Bronchial epithelial cell (primary cell): ENCODE measurements around the gene PTPRN2. TPM values are rescaled to one million over a fixed set of nuclear protein-coding genes. Genes with fewer than 3 reads are reported as not detected.

Experiments used
- DNase-seq: peaks from one replicate; pipeline ENCODE4 v3.0.0-alpha.2; 2010; ENCODE audit warnings: low read depth
- FAIRE-seq: peaks from 2 replicates; lab custom pipeline; 2011; peaks lifted over from hg19 to GRCh38; lab: Jason Lieb, UNC
- H3K27me3 ChIP-seq: 2 replicates; pipeline ENCODE4 v1.5.1; 2011; ENCODE audit warnings: low read length; ENCODE audit not compliant: control insufficient read depth, insufficient read depth
- H3K36me3 ChIP-seq: 2 replicates; pipeline ENCODE4 v1.5.1; 2011; ENCODE audit warnings: low read length; ENCODE audit not compliant: control insufficient read depth, insufficient read depth
- H3K4me3 ChIP-seq: 2 replicates; pipeline ENCODE4 v1.5.1; 2011; ENCODE audit warnings: mild to moderate bottlenecking, low read depth, low read length, control low read depth
- total RNA-seq: library from RNA; depleted of rRNA; stranded (reverse); fragments of >200 nt; gene quantifications from 2 replicates; pipeline ENCODE4 v1.2.1, GENCODE V29; 2014
- TF ChIP-seq, protein P1 (sequence below): IDR thresholded peaks from 2 replicates; pipeline ENCODE4 v1.5.1; 2011; ENCODE audit warnings: mild to moderate bottlenecking, moderate library complexity, low read length, control low read depth, inconsistent platforms; ENCODE audit not compliant: insufficient read depth, severe bottlenecking

The PTPRN2 gene
- total RNA-seq, 1 donor from 2014 or later = 1.1 TPM

DNA sequence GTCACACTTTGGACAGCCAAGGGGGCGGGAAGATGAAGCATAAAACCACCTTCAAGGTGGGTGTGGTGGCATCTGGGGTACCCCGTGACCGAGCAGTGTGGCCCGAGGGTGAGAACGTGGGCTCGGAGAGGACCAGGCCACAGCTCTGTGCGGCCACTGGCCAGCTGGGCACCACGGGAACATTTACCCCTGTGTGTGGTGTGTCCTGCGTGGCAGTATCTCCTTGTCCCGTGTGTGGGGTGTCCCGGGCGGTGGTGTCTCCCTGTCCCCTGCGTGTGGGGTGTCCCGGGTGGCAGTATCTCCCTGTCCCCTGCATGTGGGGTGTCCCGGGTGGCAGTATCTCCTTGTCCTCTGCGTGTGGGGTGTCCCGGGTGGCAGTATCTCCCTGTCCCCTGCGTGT lies 680.5 kb downstream of the PTPRN2 start:
- no peaks in the 10 kb centered on the region for H3K27me3 ChIP-seq
- TF ChIP-seq, protein P1, sequence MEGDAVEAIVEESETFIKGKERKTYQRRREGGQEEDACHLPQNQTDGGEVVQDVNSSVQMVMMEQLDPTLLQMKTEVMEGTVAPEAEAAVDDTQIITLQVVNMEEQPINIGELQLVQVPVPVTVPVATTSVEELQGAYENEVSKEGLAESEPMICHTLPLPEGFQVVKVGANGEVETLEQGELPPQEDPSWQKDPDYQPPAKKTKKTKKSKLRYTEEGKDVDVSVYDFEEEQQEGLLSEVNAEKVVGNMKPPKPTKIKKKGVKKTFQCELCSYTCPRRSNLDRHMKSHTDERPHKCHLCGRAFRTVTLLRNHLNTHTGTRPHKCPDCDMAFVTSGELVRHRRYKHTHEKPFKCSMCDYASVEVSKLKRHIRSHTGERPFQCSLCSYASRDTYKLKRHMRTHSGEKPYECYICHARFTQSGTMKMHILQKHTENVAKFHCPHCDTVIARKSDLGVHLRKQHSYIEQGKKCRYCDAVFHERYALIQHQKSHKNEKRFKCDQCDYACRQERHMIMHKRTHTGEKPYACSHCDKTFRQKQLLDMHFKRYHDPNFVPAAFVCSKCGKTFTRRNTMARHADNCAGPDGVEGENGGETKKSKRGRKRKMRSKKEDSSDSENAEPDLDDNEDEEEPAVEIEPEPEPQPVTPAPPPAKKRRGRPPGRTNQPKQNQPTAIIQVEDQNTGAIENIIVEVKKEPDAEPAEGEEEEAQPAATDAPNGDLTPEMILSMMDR = no peak
- H3K4me3 ChIP-seq = no peak overlapping the region
- DNase-seq (no peak), FAIRE-seq (no peak)
- no peaks in the 10 kb centered on the region for H3K36me3 ChIP-seq

- H3K36me3 ChIP-seq = no peaks in the 10 kb centered on the region
- H3K27me3 ChIP-seq = no peaks in the 10 kb centered on the region
- no peak overlapping the region for H3K4me3 ChIP-seq
- TF ChIP-seq, protein P1 = no peak
- no peak for FAIRE-seq
- no peak for DNase-seq
These were observed 681.0 kb downstream of the PTPRN2 start for GRCh38 chr7:157906583-157906982.

- no peak overlapping the region for H3K4me3 ChIP-seq
- FAIRE-seq = no peak
- TF ChIP-seq, protein P1 = no peak
- H3K36me3 ChIP-seq = no peaks in the 10 kb centered on the region
- no peaks in the 10 kb centered on the region for H3K27me3 ChIP-seq
- no peak for DNase-seq
These were observed 681.8 kb downstream of the PTPRN2 start for GRCh38 chr7:157905651-157906461.

GRCh38 chr7:157904866-157905570 lies 682.6 kb downstream of the PTPRN2 start:
- FAIRE-seq (no peak), DNase-seq (no peak)

DNA sequence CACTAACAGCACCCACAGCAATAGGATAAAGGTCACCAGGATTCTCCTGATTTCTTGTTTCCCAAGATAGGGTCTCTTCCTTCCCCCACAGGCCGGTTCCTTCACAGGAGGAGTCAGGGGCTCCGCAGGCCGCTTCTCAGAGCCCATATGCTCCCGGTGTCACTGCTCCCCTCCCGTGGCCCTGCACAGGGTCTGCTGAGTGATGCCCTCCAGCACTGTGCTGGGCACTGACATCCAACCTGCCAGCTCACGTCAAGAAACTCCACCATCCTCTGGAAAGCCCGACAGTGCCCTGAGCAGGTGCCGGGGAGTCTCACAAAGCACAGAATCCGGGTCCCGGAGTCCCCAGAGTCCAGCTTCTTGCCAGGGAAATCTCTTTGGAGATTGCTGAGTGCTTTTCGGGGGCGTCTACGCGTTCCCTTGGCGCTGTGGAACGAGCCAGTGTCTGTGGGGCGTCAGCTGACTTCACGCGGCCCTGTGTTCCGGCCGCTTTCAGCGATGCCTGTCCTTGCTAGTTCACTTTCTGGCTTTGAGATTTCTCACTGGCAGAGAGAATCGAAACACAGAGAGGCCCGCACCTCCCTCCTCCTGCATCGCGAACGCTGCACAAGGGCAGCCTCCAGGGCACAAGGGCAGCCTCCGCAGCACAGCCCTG lies 683.3 kb downstream of the PTPRN2 start:
- no peak for FAIRE-seq
- no peaks in the 10 kb centered on the region for H3K27me3 ChIP-seq

More at GRCh38 chr7:157904866-157905570, 682.6 kb downstream of the PTPRN2 start:
- TF ChIP-seq, protein P1 = no peak
- H3K27me3 ChIP-seq = no peaks in the 10 kb centered on the region
- H3K4me3 ChIP-seq = no peak overlapping the region
- H3K36me3 ChIP-seq = no peaks in the 10 kb centered on the region

More for the DNA sequence above, 683.3 kb downstream of the PTPRN2 start:
- Histone ChIP-seq H3K36me3 (no peaks in the 10 kb centered on the region), H3K4me3 (no peak overlapping the region)
- TF ChIP-seq, protein P1 = no peak
- no peak for DNase-seq
